H1 (cell line): ENCODE results near the gene RAB14. TPM values are rescaled to one million over a fixed set of nuclear protein-coding genes. Genes with fewer than 3 reads are reported as not detected.

Experiments
- ATF2 ChIP-seq: IDR thresholded peaks from 2 replicates; pipeline ENCODE4 v1.6.1; 2012; ENCODE audit warnings: low read length, inconsistent platforms
- CBX5 ChIP-seq: fragments of 300-800, 300-1000 bp; sonication (generic); IDR thresholded peaks from 2 replicates; pipeline ENCODE4 v1.7.1; 2016; ENCODE audit warnings: antibody characterized with exemption, low read length, low read depth
- KDM1A ChIP-seq: fragments of 200-600, 300-600 bp; sonication (generic); IDR thresholded peaks from 2 replicates; pipeline ENCODE4 v1.7.1; 2016; ENCODE audit warnings: mild to moderate bottlenecking, low read length, borderline replicate concordance
- NANOG ChIP-seq: IDR thresholded peaks from 2 replicates; pipeline ENCODE4 v1.6.1; 2011; ENCODE audit warnings: low read length, low read depth, mild to moderate bottlenecking, inconsistent platforms; ENCODE audit not compliant: insufficient read depth, poor library complexity, severe bottlenecking
- NRF1 ChIP-seq: IDR thresholded peaks from 2 replicates; pipeline ENCODE4 v1.6.1; 2011; ENCODE audit warnings: mild to moderate bottlenecking, low read depth, low read length, improper control_type of control experiment
- POLR2A ChIP-seq, 2 experiments: IDR thresholded peaks; 1 replicate in 1 of 2; 2 replicates in 1 of 2; pipeline ENCODE4 v1.6.1; 2011; ENCODE audit warnings: low read depth in 2 of 2, low read length in 2 of 2, mild to moderate bottlenecking in 2 of 2; ENCODE audit errors: control extremely low read depth in 1 of 2
- POLR2AphosphoS5 ChIP-seq: IDR thresholded peaks from 2 replicates; pipeline ENCODE4 v1.6.1; 2011; ENCODE audit warnings: low read depth, low read length
- polyA plus RNA-seq, 7 experiments: library from polyadenylated mRNA; depleted of rRNA in 3 of 7; stranded (reverse) in 5 of 7; unstranded in 2 of 7; fragments of >200 nt in 5 of 7; fragments of 200-250 nt in 2 of 7; gene quantifications; 1 replicate in 5 of 7; 2 replicates in 1 of 7; 4 replicates in 1 of 7; pipeline versions ENCODE4 v1.2.1 to v1.2.3, GENCODE V29; 2011 to 2013; ENCODE audit warnings: missing spikeins in 2 of 7, mixed read lengths in 2 of 7
- total RNA-seq: library from RNA; stranded (reverse); fragmentation: NEBNext Ultra II Directional; extraction: Animal tissue kit (Norgen Biotek cat#: 25700); gene quantifications from 2 replicates; pipeline ENCODE4 v1.2.1, GENCODE V29; 2021

RAB14 gene
- total and polyA plus RNA-seq, 2 of the 8 experiments (the other 6 are each of a cell fraction or from before 2014, with no cell fraction given), result 9.1 to 44.8 TPM

- TF ChIP-seq NANOG (no peak), NRF1 (no peak), POLR2AphosphoS5 (no peak), KDM1A (no peak), ATF2 (no peak), POLR2A (IDR thresholded peaks at IDR 0.05; ENCODE audit: control extremely low read depth in 1 of 2, low read depth in 2 of 2, low read length in 2 of 2) (no peak), CBX5 (no peak)
Measured at GRCh38 chr9:121172726-121173487, 28.8 kb downstream of the RAB14 start (continued).
